ENCODE measurements around the gene PPARGC1A.
A peak's percentile ranks its signal among the peaks of the same experiment; 100 is the strongest.

Gene PPARGC1A

DNA sequence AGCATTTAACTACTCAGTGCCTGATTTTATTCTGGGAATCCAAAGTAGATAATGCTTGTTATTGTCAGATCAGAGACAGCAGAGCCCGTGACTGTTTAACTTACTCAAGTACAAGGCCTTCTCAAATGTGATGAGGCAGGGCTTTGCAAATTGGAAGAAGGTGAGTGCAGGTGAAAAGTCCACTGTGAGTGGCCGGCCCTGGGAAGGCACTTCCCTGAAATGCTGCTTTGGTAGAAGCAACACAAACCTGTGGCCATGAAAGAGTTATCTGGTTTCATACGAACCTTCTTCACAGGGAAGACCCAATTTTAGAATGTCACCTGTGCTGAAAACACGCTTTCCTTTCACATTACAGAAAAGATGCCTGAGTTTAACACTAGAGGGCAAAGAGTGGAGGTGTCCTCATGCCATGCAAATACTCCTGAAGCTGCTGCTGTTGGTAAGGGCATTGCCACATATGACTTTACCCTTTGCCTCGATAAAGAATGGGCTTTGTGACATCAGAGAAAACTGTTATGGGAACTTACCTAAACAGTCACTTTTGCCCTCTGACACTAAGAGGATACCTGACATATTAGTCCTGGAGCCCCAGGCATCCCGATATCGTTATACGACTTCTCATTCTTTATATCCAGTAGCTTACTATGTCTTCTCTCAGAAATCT lies 8.0 kb downstream of the PPARGC1A start:
- DNase-seq (ENCODE audit: low read depth), result no peak

DNA sequence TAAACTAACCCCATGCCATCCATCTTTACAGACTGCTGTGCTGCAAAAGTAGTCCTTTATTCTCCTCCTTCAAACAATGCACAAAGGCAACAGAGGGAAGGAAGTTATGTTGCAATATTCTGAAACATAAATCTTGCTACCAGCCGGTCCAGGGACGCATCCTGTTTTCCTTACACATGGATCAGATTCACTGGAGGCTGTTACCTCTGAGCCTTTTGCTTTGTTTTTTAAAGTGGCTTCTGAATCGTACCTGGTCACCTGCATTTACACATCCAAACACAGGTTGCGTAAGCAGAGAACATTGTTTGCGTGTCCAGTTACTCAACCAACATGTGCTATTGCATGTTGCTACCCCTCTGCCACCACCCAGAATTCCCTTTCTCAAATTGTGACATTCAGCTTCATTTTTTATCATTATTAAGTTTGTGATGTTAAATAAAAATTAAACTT lies 8.8 kb downstream of the PPARGC1A start:
- peak; percentile 9 for DNase-seq (ENCODE audit: low read depth)

DNA sequence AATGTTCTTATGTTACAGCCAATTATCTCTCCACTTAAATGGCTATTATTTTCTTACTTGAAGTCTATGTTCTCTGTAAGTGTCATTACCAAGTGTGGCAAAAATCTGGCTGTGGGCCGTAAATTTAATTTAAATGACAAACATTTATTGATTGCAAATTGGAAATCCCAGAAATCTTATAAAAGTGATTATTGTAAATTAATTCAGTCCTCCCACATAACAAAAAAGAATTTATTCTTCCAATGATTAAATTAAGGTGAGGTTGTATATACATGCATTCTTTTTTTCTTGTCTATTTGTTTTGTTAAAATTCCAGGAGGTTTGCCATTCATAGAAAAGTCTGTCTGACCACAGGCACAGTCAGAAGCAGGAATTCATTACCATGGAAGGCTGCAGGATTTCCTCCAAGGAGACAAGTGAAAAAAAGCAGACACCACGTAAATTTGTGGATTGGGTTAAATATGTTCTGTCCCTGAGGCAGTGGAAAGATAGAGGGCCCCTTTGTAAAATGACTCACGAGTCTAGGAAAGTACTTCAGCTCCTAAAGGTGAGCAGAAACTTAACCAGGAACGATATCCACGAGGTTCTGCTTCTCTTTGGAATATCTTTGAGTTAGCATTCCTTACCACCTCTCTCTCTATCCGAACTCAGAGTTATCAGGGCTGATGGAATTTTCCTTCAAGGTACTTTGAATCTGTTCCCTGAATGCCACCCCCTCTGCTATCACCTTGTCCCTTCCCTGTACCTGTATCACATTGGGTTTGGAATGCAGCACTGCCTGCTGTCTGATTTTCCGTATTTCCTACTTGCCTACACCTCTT lies 10.7 kb downstream of the PPARGC1A start:
- DNase-seq (ENCODE audit: low read depth), result peak; percentile 54

DNA sequence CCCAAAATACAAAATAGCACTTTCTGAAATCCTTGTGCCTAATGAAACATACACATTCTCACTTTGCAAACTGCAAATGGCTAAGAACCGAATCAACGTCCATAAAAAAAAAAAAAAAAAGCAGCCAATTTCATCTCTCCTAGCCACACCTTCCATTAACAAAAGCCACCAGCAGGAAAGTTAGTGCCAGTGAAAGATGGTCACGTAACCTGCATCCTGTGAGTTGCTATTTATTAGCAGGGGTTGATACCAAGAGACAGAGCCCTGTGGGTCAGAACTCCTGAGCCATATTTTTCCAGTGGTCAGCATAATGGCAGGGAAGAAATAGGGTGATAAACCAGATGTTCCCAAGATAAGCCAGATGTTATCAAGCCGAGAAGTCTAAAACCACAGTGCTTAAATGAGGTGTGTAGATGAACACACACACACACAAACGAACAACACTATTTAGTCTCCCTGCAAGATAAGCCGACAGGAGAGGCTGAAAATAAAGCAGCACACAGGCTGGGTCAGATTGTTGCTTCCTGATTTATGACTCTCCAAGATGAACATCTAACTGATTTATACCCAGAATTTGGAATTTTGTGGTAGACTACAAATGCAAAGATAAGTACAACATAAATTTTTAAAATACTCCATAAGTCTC lies 11.5 kb downstream of the PPARGC1A start:
- peak; percentile 68 for DNase-seq (ENCODE audit: low read depth)

DNA sequence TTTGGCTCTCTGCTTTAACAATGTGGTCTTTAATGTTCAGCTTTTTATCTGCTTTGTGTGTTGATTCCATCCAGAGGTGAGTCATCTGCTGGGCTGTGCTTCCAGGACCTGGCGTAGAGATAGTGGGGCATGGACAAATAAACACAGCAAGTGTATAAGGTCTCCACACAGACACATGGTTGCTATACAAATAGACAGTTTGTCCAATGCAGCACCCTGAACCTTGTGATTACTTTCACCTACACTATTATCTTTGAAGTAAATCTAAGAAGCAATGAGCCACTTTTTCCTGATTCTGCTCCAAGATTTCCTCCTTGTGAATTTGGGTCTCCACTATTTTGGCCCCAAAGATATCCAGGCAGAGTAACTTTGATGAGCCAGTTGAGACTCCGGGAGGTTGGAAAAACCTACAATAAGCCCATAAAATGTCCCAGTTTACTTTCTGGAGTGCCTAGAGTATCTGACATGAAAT lies 12.1 kb downstream of the PPARGC1A start:
- peak; percentile 43 for DNase-seq (ENCODE audit: low read depth)

DNA sequence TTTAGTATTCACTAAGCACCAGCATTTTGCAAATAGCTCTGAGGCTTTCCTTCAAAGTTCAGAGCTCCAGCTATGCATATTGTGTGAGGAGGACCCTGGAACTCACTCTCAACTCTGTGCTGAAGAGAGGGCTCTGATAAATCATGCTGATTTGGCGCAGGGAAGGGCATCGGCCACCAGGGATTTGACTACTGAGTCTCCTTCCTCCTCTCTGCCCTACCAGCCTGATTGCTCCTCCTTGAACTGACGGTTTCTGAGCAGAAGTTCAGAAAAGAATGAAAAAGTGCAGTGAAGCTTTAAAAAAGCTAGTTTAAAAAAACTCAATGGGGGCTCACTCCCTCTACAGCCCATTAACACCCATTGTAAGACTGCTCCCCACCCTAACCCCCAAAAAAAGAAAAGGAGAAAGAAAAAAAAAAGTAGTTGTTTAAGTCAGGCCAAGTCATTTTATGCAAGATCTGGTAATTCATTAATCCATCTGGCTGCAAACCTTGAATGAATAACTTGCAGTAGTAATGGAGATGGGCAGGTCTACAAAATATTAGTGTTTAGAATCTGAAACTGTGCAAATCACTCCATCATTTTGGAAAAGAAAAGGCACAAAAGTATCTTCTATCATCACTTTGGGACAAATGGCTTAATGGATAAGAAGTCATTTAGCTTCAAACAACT lies 13.3 kb downstream of the PPARGC1A start:
- DNase-seq (ENCODE audit: low read depth), result no peak

DNA sequence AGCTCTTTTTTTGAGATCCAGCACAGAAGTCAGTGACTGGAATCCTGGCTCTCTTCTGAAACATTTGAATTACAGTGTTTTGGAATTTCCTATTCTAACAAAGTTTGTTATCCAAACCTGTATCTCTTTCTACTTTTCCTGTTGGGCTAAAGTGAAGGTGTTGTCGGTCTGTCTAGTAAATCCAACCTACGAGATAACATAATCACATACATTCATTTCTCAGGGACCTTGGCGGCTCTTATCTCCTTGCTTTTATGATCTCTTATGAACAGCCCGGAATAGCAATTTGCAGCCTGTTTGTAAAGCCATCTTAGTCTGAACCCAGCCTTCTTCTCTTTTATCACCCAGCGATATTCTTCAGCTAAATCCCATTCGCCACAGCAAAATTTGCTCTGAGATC lies 14.5 kb downstream of the PPARGC1A start:
- DNase-seq (ENCODE audit: low read depth), result no peak

DNA sequence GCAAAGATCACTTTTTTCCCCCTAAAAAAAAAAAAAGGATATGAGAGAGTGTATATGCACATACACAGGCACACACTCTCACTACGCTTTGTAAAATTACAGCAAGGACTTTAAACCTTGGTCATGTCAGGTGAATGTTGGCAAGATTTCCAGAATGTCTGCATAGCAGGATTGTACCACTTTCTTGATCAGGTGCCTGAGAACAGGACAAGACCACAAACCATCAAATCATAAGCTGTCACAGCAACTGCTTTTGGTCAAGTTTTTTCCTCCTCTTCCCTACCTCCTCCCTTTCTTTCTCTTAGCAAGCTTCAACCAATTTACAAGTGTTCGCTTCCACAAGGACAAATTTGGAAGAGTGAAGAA lies 15.3 kb downstream of the PPARGC1A start:
- DNase-seq (ENCODE audit: low read depth), result no peak

DNA sequence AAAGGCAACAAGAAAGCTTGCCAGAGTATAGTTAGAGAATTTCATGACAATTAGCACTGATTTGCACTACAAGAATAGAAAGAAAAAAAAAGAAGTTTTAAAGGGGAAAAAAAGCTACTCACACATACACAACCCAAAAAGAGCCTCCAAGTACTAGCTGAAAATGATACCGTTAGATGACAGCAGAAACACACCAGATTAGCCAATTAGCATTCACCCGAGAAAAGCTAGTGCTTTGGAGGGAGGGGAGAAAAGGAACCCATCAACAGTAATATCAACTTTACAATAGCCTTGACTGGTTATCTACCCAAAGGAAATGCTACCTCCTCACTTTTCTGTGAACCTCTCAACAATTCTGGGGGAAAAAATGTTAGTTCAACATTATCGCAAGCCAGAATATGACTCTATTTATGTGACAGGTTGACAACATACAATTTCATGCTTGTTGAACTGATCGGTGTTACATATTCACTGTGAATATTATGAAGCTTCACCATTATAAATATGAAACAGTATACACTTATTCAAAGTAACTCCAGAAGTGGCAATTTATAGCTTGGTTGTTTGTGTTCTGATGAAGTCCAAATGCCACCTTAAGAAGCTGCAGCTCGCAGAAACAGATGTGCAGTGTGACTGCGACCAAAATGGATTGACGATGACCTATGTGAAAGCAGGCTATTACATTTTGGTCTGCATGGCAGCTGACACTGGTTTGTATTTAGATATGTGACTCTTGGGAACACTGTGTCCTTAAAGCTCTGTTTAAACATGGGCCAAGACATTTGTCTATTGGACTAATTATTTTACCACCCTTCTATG lies 15.9 kb downstream of the PPARGC1A start:
- no peak for DNase-seq (ENCODE audit: low read depth)

DNA sequence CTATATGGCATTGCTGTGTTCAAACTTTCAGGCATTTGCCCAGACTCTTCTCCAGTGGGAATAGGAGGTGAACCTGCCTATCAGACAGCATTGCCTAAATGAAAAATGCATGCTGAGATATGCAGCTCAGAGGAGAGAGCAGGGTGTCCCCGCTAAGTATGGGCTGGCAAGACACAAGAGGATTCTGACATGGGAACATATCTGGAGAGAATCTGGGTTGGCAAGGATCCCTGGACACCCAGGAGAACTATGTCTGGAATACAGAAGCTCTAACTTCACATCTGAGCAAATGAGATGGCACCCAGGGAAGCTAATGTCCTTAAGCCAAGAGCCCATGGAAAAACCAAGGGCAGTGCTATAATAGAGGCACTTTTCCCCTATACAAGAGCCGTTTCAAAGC lies 18.4 kb downstream of the PPARGC1A start:
- no peak for DNase-seq (ENCODE audit: low read depth)

DNA sequence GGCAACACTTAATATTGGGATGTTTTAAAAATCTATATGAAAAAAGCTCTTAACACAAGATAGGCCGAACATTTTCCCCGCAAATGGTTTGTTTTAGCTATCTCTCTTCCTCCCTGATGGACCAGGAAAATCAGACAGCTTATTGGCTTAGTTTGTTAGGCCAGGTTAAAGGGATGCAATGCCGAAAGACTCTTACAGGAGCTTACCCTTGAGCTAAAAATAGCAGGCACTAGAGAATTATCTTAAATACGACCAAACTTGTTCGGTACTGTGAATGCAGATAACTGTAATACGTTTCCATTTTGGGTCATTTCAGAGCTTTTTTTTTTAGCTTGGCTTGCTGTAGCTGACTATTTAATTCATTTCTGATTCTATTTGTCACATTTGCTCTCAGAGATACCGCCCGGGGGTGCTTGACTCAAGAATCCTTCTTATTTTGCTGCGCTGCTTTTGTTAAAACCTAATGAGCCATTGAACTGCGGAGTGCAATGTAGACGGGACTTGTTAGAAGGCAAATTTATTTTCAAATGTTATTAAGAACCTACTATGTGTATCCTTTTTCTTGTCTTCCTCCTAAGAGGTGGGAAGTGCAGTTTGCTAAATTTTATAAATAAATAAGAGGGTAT lies 23.3 kb downstream of the PPARGC1A start:
- no peak for DNase-seq (ENCODE audit: low read depth)

DNA sequence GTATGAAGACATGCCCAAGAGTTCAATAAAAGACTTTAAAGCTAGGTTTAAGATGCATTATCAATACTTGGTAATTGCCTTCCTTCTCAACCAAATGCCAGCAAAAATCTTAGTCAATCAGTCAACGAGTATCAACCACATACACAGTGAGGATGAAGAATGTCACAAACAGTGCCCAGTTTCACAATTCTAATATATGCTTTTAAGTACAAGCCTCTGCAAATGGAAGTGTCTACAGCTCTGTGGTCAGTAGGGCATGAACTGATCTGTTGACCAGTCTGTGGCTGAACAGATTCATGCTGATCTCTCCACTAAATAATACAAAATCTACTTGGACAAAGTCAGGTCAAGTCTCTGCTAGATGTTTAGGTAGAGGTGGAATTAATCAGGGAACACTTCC lies 27.9 kb downstream of the PPARGC1A start:
- DNase-seq (ENCODE audit: low read depth), result no peak

DNA sequence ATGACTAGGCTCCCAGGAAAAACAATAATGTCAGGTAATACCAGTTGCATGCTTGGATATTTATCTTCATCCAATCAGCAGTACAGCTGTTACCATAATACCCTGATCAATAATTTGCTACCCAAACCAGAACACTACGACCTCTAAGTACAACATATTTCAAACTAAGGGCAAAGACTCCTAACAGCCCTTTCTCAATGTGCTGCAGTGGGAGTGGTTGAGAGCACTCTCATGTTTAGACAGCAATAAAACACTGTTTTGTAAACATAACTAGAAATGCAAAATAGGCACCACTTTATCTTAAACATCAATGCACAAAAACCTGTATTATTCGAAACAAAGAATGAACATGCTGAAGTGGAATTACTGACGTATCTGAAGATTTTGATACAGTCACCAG lies 28.9 kb downstream of the PPARGC1A start:
- DNase-seq (ENCODE audit: low read depth), result no peak

DNA sequence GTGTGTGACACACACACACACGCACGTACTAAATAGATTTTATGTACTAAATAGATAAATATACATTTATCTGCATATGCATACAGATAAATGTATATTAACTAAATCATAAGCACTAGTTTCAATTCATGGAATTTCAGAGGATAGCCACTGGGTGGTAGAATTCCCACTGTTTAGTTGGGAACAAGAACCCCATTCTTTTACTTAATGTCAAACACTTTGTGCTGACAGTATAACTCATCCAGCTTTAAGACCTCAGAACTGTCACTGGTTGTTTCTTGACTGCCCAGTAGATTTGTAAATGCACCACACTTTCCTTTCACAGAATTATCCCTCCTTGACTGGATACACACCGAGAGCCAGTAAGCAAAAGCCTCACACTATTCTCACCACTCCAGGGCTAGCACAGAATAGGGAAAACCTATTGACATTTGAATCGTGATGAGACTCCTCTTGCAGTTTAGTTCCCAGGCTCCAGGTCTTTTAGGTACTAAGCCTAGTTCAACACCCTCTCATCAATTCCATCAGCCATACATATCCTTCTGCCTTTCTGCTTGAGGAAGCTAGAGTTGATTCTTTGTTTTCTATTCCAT lies 32.4 kb downstream of the PPARGC1A start:
- no peak for DNase-seq (ENCODE audit: low read depth)

DNA sequence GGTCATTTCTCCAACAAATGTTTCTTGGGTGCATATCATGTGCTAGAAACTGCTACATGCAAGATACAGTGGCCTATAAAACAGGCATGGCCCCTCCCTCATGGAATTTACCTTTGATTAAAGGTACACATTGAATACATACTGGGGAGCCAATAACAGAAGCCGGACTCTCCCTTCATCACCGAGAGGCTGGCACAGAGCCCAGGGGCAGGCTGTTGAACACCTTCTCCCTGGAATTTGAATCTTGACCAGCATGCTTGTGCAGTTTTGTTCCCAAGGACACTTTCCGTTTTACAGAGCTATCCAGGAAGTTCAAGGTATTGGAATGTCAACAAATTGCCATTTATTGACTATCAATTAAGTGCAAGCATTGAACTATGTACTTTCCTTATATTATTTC lies 33.2 kb downstream of the PPARGC1A start:
- no peak for DNase-seq (ENCODE audit: low read depth)

DNA sequence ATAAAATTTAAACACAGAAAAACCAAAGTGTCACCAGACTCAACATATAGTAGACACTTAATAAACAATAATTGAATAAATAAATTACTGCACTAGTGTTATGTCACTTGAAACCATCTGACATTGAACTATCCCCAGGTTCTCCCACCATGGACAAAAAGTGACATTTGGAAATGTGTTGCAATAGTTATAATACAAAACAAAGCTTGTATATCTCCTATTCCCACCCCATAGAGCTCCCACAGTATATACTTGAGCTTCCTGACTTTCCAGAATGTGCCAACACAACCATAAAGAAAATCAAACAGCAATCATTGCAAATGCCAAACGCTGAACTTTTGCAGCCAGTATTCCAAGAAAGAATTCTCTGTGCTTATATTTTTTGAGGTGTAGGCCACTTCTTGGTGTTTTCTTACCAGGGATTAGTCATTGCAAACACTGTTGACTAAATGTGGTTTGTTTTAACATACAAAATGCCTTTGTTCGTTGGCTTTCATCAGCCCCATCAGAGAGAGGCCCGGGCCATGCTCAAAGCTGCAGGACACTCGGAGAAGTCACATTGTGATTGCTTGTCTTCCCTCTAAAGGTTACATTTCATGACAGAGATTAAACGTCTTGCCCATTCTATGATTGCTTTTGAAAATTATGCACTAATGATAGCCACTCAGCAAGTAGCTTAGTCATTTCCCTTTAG lies 33.8 kb downstream of the PPARGC1A start:
- no peak for DNase-seq (ENCODE audit: low read depth)

DNA sequence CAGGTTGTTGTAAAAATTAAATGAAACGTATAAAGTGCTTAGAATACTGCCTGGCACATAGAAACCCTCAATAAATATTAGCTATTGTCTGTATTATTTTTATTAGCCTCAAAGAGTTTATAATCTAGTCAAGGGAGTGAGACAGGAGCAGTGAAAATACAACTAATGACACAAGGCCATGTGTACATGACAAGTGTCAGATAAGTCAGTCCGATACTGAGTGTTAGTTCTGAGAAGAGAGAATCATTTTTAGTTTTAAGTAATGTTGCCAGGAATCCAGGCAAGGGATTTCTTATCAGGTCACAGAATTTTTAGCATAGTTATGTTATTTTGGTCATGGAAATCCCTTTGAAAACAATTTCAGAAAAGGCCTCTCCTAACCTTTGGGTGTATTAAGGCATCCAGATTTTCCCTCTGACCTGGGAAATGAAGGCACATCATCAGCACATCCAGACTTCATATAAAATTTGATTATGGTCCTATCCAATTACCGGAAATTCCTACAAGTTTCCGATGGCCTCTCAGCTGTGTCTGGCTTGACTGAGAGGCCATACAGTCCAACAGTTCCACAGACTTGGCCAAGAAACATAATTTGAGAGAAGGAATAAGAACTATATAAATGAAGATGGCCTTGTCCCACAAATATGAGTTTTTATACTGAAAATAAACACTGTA lies 35.7 kb downstream of the PPARGC1A start:
- DNase-seq (ENCODE audit: low read depth), result no peak

DNA sequence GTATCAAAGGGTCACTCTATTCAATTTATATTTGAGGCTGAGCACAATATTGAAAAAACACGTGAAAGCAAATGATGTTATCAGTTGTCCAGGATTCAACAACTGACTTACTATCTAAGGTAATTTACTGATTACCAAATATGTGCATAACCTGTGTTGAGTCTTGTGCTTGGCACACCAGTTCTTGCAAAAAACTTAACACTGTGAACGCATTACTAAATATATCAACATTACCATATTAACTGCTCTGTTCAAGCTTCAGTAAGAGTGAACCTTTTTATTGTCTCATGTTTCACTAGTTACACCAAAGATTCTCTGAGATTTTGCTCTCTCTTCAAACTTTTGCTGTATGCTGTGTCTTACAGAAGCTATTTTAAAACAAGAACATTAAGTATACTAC lies 38.4 kb downstream of the PPARGC1A start:
- no peak for DNase-seq (ENCODE audit: low read depth)

DNA sequence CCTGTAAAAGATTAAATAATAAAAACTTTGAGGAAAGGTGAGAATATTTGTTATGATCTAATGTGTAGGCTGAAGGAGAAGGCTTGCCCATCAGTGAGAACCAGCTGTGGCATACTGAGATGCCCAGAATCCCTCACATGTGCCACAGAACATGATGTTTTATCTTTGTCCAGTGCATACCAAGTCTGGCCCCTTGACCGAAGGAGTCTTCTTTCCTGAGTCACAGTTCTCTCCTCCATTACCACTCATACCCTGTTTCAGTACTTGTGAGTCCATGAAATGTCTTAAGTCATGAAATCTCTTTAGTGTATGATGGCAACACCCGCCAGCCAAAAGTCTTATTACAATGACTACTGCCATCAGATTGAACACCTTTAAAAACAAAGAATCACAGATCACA lies 42.7 kb downstream of the PPARGC1A start:
- DNase-seq (ENCODE audit: low read depth), result no peak

DNA sequence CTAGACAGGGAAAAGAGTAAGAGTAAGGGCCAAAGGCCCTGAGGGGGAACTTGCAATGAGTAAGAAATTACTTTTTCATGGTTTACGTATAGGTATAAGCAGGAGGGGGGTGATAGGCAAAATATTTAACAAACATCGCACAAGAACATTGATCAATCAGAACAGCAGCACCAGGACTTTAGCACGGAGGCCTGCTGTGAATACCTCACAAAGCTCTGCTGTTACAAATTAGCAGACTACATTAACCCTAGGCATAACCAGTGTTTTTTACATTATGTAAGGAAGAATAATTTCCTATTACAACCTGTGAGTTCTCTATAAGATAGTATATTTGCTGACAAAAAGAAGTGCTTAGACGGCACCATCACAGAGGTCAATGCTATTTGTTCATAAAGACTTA lies 44.9 kb downstream of the PPARGC1A start:
- DNase-seq (ENCODE audit: low read depth), result no peak

All from amniotic epithelial cell (primary cell).